ENCODE results near the gene AATK.

The AATK gene

GRCh38 chr17:81071761-81072741, 94.0 kb downstream of the AATK start:
- DNase-seq (ENCODE audit: low read depth in 4 of 4, low spot score in 1 of 4) = no peak

DNA sequence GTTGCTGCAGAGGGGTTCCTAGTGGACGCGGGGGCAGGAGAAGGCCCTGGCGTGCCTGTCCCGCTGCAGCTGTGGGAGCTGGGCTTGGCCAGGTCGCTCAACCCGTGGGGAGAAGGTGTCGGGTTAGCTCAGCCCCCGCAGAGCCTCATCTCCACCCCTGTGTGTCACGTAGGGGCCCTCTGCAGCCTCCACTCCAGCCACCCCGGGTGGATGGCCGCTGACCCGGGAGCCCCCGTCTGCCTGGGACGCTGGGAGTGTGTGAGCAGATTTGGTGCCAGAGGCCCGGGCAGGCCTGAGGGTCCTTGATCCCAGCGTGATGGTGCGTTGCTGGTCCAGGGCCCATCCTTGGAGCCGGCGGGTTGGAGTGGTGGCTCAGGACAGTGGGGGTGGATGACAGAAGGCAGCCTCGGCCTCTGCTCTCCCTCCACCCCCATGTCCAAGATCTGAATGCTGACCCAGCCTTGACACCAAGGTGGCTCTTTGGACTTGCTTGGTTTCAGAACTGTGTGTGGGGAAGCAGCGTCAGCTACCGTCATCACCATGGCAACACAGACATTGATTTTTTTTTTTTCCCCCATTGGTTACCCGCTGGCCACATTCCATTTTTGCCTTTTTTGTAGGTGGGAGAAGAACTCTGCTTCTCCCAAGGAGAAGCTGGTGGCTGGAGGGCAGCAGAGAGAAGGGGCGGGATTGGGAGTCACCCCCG, 95.3 kb downstream of the AATK start:
- no peak for DNase-seq (ENCODE audit: low read depth in 4 of 4, low spot score in 1 of 4)

GRCh38 chr17:81069135-81069645, 96.8 kb downstream of the AATK start:
- DNase-seq (ENCODE audit: low read depth in 4 of 4, low spot score in 1 of 4) = no peak

DNA sequence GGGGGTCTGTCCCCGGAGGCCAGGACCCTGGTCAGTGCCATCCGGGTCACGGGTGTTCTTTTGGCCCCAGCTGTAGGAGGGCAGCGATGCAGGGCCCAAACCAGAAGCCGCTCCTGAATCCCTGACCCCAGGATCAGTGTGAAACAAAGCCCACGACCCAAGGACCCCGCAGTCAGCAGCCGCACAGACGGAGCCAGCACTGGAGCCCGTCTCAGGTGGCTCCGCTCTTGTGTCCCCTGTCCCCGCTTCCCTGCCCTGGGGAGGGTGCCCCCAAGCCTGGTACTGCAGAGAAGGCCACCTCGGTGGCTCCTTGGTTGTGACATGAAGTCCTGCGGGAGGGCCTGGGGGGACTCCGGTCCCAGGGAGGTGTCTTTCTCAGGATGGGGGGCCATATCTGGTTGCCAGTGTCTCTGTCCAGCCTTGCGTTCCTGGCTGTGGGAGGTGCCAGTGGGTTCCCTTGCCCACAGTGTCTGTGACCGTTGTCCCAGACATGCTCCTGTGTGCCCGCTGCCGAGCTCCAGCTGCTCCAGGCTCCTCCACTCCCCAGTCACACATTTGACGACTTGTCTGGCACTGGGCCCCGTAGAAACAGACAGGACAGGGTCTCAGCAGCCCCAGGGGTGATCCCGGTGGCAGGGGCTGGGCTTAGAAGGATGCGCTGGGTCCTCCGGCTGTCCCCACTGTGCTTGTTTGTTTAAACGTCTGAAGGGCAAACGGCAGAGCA, 97.4 kb downstream of the AATK start:
- no peak for DNase-seq (ENCODE audit: low read depth in 4 of 4, low spot score in 1 of 4)

- DNase-seq (ENCODE audit: low read depth in 4 of 4, low spot score in 1 of 4) = no peak
Observed at GRCh38 chr17:81067391-81067811, 98.6 kb downstream of the AATK start.

Data from stimulated activated CD4-positive, alpha-beta T cell treated with anti-CD3 and anti-CD28 coated beads, Interleukin-1b, Interleukin-23, amount 100 ng/mL, for 24 hours (primary cell).